ENCODE data around the gene SEC11C.
"Not testable (repeated sequence)": the region's sequence is repeated elsewhere in the genome, so short reads cannot be mapped to it uniquely, and the experiment has no call there.

The SEC11C gene

GRCh38 chr18:59139615-59140301 lies at the start of gene SEC11C:
SEC11C (plus strand) TSS chr18:59139884; CDS start chr18:59139949, 65 bp downstream.
- peak; percentile 96 for DNase-seq (ENCODE audit: low read depth)

- DNase-seq (ENCODE audit: low read depth) = no peak
These were observed 48.6 kb upstream of the SEC11C start for GRCh38 chr18:59090966-59091603.

GRCh38 chr18:59093668-59094067 lies 46.0 kb upstream of the SEC11C start:
- no peak for DNase-seq (ENCODE audit: low read depth)

GRCh38 chr18:59094569-59094968 lies 45.1 kb upstream of the SEC11C start:
- DNase-seq (ENCODE audit: low read depth) = no peak

- no peak for DNase-seq (ENCODE audit: low read depth)
These were observed 43.4 kb upstream of the SEC11C start for GRCh38 chr18:59096098-59096789.

- no peak for DNase-seq (ENCODE audit: low read depth)
These were observed 37.8 kb upstream of the SEC11C start for GRCh38 chr18:59101830-59102414.

GRCh38 chr18:59109375-59109774 lies 30.3 kb upstream of the SEC11C start:
- DNase-seq (ENCODE audit: low read depth) = peak; percentile 19

- peak; percentile 27 for DNase-seq (ENCODE audit: low read depth)
These were observed 25.5 kb upstream of the SEC11C start for GRCh38 chr18:59114160-59114559.

- DNase-seq (ENCODE audit: low read depth) = peak; percentile 83
These were observed 15.9 kb upstream of the SEC11C start for GRCh38 chr18:59123588-59124369.

GRCh38 chr18:59124370-59124704 lies 15.3 kb upstream of the SEC11C start:
- DNase-seq (ENCODE audit: low read depth) = no peak

GRCh38 chr18:59127047-59127446 lies 12.6 kb upstream of the SEC11C start:
- no peak for DNase-seq (ENCODE audit: low read depth)

GRCh38 chr18:59129951-59130703 lies 9.6 kb upstream of the SEC11C start:
- DNase-seq (ENCODE audit: low read depth) = no peak

GRCh38 chr18:59132810-59133465 lies 6.7 kb upstream of the SEC11C start:
- no peak for DNase-seq (ENCODE audit: low read depth)

GRCh38 chr18:59139291-59139614 lies 431 bp upstream of the SEC11C start:
- peak; percentile 88 for DNase-seq (ENCODE audit: low read depth)

- DNase-seq (ENCODE audit: low read depth) = peak; percentile 60
These were observed 710 bp downstream of the SEC11C start for GRCh38 chr18:59140302-59140885.

- no peak for DNase-seq (ENCODE audit: low read depth)
These were observed 1.8 kb downstream of the SEC11C start for GRCh38 chr18:59141294-59142068.

GRCh38 chr18:59142274-59142673 lies 2.6 kb downstream of the SEC11C start:
- no peak for DNase-seq (ENCODE audit: low read depth)

GRCh38 chr18:59142800-59143416 lies 3.2 kb downstream of the SEC11C start:
- DNase-seq (ENCODE audit: low read depth) = not testable (repeated sequence)

GRCh38 chr18:59143441-59143840 lies 3.8 kb downstream of the SEC11C start:
- peak; percentile 58 for DNase-seq (ENCODE audit: low read depth)

Measured in EH (cell line).